Loucy (cell line): ENCODE data around the gene KCNJ15.

Experiments used
- H2AFZ ChIP-seq: fragments of 200-600 bp; sonication (generic); 2 replicates; pipeline ENCODE4 v1.6.0; 2016; ENCODE audit warnings: antibody characterized with exemption, mild to moderate bottlenecking, low read length, moderate library complexity
- H3F3A ChIP-seq: fragments of 200-600 bp; 2 replicates; pipeline ENCODE4 v1.6.0; 2016; ENCODE audit warnings: antibody characterized with exemption, low read depth, mild to moderate bottlenecking
- H3K27me3 ChIP-seq: fragments of 200-600 bp; sonication (generic); 2 replicates; pipeline ENCODE4 v1.6.1; 2014; ENCODE audit warnings: low read length, mild to moderate bottlenecking; ENCODE audit not compliant: insufficient read depth, poor library complexity, severe bottlenecking
- H3K36me3 ChIP-seq: fragments of 200-600 bp; sonication (generic); 2 replicates; pipeline ENCODE4 v1.6.1; 2016; ENCODE audit warnings: low read length; ENCODE audit not compliant: insufficient read depth
- H3K4me1 ChIP-seq: fragments of 200-600 bp; sonication (generic); 2 replicates; pipeline ENCODE4 v1.5.1; 2014; ENCODE audit warnings: low read length, mild to moderate bottlenecking; ENCODE audit not compliant: insufficient read depth, poor library complexity, severe bottlenecking
- H3K4me2 ChIP-seq: fragments of 200-600 bp; sonication (generic); 2 replicates; pipeline ENCODE4 v1.6.0; 2014; ENCODE audit warnings: antibody characterized with exemption, low read length, low read depth, mild to moderate bottlenecking; ENCODE audit not compliant: poor library complexity, severe bottlenecking
- H3K4me3 ChIP-seq: fragments of 200-600 bp; sonication (generic); 2 replicates; pipeline ENCODE4 v1.5.1; 2014; ENCODE audit warnings: low read length, mild to moderate bottlenecking, mixed read lengths; ENCODE audit not compliant: poor library complexity, severe bottlenecking
- H3K79me2 ChIP-seq: fragments of 200-600 bp; sonication (generic); 2 replicates; pipeline ENCODE4 v1.6.1; 2014; ENCODE audit warnings: low read length; ENCODE audit not compliant: insufficient read depth
- H3K9ac ChIP-seq: fragments of 200-600 bp; sonication (generic); 2 replicates; pipeline ENCODE4 v1.6.0; 2014; ENCODE audit warnings: mild to moderate bottlenecking, low read depth, low read length, moderate library complexity; ENCODE audit not compliant: poor library complexity, severe bottlenecking
- H3K9me2 ChIP-seq: fragments of 200-600 bp; sonication (generic); replicated peaks from 2 replicates; pipeline ENCODE4 v1.6.1; 2016; ENCODE audit warnings: low read depth, low read length, mixed read lengths
- H3K9me3 ChIP-seq: fragments of 200-600 bp; sonication (generic); 2 replicates; pipeline ENCODE4 v1.6.1; 2014; ENCODE audit warnings: mild to moderate bottlenecking, antibody characterized with exemption, low read length, low read depth; ENCODE audit not compliant: insufficient read depth
- H4K20me1 ChIP-seq: fragments of 200-600 bp; sonication (generic); 2 replicates; pipeline ENCODE4 v1.6.0; 2014; ENCODE audit warnings: antibody characterized with exemption, low read length, mild to moderate bottlenecking; ENCODE audit not compliant: insufficient read depth, poor library complexity, severe bottlenecking
- CTCF ChIP-seq: fragments of 200-600 bp; sonication (generic); conservative IDR thresholded peaks from 2 replicates; pipeline ENCODE4 v1.5.1; 2014; ENCODE audit warnings: mild to moderate bottlenecking, antibody characterized with exemption, low read length
- EZH2phosphoT487 ChIP-seq: fragments of 200-600 bp; IDR thresholded peaks from 2 replicates; pipeline ENCODE4 v1.6.1; 2018; ENCODE audit warnings: antibody characterized with exemption, mild to moderate bottlenecking, moderate library complexity, borderline replicate concordance

Gene KCNJ15

GRCh38 chr21:38346286-38346685, 89.5 kb downstream of the KCNJ15 start:
- no peaks in the 10 kb centered on the region for H3K9me3 ChIP-seq
- TF ChIP-seq CTCF, result no peak
- TF ChIP-seq EZH2phosphoT487, result no peak
- H3K4me1 ChIP-seq, result no peaks in the 10 kb centered on the region
- H4K20me1 ChIP-seq, result no peaks in the 10 kb centered on the region
- no peak overlapping the region for H2AFZ ChIP-seq
- H3K79me2 ChIP-seq, result no peaks in the 10 kb centered on the region
- H3K4me3 ChIP-seq, result no peak overlapping the region
- H3K9ac ChIP-seq, result no peak overlapping the region
- H3F3A ChIP-seq, result no peaks in the 10 kb centered on the region
- no peaks in the 10 kb centered on the region for H3K9me2 ChIP-seq
- H3K4me2 ChIP-seq, result no peak overlapping the region
- no peaks in the 10 kb centered on the region for H3K27me3 ChIP-seq
- no peaks in the 10 kb centered on the region for H3K36me3 ChIP-seq

GRCh38 chr21:38349111-38349746, 92.4 kb downstream of the KCNJ15 start:
- H3K4me3 ChIP-seq, result no peak overlapping the region
- no peak overlapping the region for H2AFZ ChIP-seq
- no peaks in the 10 kb centered on the region for H3K9me3 ChIP-seq
- H3K79me2 ChIP-seq, result no peaks in the 10 kb centered on the region
- no peak for TF ChIP-seq EZH2phosphoT487
- no peak for TF ChIP-seq CTCF
- no peaks in the 10 kb centered on the region for H3K9me2 ChIP-seq
- no peaks in the 10 kb centered on the region for H3K4me1 ChIP-seq
- no peaks in the 10 kb centered on the region for H3F3A ChIP-seq
- H3K9ac ChIP-seq, result no peak overlapping the region
- no peaks in the 10 kb centered on the region for H4K20me1 ChIP-seq
- no peaks in the 10 kb centered on the region for H3K27me3 ChIP-seq
- H3K36me3 ChIP-seq, result no peaks in the 10 kb centered on the region
- H3K4me2 ChIP-seq, result no peak overlapping the region

- H2AFZ ChIP-seq, result no peak overlapping the region
- H3K4me3 ChIP-seq, result no peak overlapping the region
- no peaks in the 10 kb centered on the region for H3K79me2 ChIP-seq
- no peaks in the 10 kb centered on the region for H3K9me2 ChIP-seq
- no peaks in the 10 kb centered on the region for H3K36me3 ChIP-seq
- no peak overlapping the region for H3K9ac ChIP-seq
- H4K20me1 ChIP-seq, result no peaks in the 10 kb centered on the region
- no peak overlapping the region for H3K4me2 ChIP-seq
- TF ChIP-seq EZH2phosphoT487 (no peak), CTCF (no peak)
- H3K4me1 ChIP-seq, result no peaks in the 10 kb centered on the region
- no peaks in the 10 kb centered on the region for H3K27me3 ChIP-seq
- H3F3A ChIP-seq, result no peaks in the 10 kb centered on the region
- no peaks in the 10 kb centered on the region for H3K9me3 ChIP-seq
Measured at GRCh38 chr21:38349977-38350376, 93.2 kb downstream of the KCNJ15 start.
